ENCODE measurements around the gene HEPACAM.

GRCh38 chr11:124880958-124881357, 54.9 kb downstream of the HEPACAM start:
- TF ChIP-seq POLR2A (IDR thresholded peaks at IDR 0.05; ENCODE audit: low read depth) (no peak), CTCF (IDR thresholded peaks at IDR 0.05) (no peak)
